ENCODE data around the gene RHOU. TPM values are rescaled to one million over a fixed set of nuclear protein-coding genes. Genes with fewer than 3 reads are reported as not detected.
"Not testable (repeated sequence)": the region's sequence is repeated elsewhere in the genome, so short reads cannot be mapped to it uniquely, and the experiment has no call there.

RHOU gene
- total RNA-seq, 1 donor from 2014 or later: 6.1 TPM

GRCh38 chr1:228770779-228771223 is 35.5 kb downstream of the RHOU start:
- H3K4me2 ChIP-seq (ENCODE audit: low read length): no peak overlapping the region
- H3K27me3 ChIP-seq (ENCODE audit: insufficient read depth, low read length): peaks cover 6% of the 10 kb centered on the region
- H2AFZ ChIP-seq (ENCODE audit: low read depth, low read length): no peak overlapping the region
- H3K4me3 ChIP-seq (ENCODE audit: insufficient read depth, low read depth, low read length): no peak overlapping the region
- TF ChIP-seq EZH2 (IDR thresholded peaks at IDR 0.05; ENCODE audit: insufficient read depth, low read length): no peak
- TF ChIP-seq CTCF (IDR thresholded peaks at IDR 0.05; ENCODE audit: insufficient read depth, low read depth, low read length): no peak
- Mint-ChIP-seq H3K27ac (ENCODE audit: unreplicated experiment) (no peak overlapping the region), H3K4me3 (ENCODE audit: unreplicated experiment) (no peak overlapping the region), H3K9me3 (ENCODE audit: unreplicated experiment) (peaks cover 2% of the 10 kb centered on the region), H3K4me1 (ENCODE audit: low read depth, unreplicated experiment) (peaks cover 7% of the 10 kb centered on the region), H3K36me3 (ENCODE audit: low read depth, unreplicated experiment) (no peaks in the 10 kb centered on the region), H3K27me3 (ENCODE audit: low read depth, unreplicated experiment) (peaks cover 31% of the 10 kb centered on the region)
- no peaks in the 10 kb centered on the region for H3K79me2 ChIP-seq (ENCODE audit: insufficient read depth, low read length)
- no peak for DNase-seq (ENCODE audit: low read depth)
- no peak overlapping the region for H3K27ac ChIP-seq (ENCODE audit: low read depth, low read length)
- H4K20me1 ChIP-seq (ENCODE audit: insufficient read depth, low read length): no peaks in the 10 kb centered on the region
- H3K36me3 ChIP-seq (ENCODE audit: insufficient read depth, low read length): no peaks in the 10 kb centered on the region
- H3K9me3 ChIP-seq (ENCODE audit: insufficient read depth, low read depth, low read length): no peaks in the 10 kb centered on the region
- H3K4me1 ChIP-seq (ENCODE audit: insufficient read depth, low read length): no peaks in the 10 kb centered on the region
- FAIRE-seq: no peak
- H3K9ac ChIP-seq (ENCODE audit: low read length): no peak overlapping the region

GRCh38 chr1:228772516-228773212 is 37.4 kb downstream of the RHOU start:
- Histone ChIP-seq H3K4me3 (ENCODE audit: insufficient read depth, low read depth, low read length) (no peak overlapping the region), H3K9me3 (ENCODE audit: insufficient read depth, low read depth, low read length) (no peaks in the 10 kb centered on the region), H3K36me3 (ENCODE audit: insufficient read depth, low read length) (no peaks in the 10 kb centered on the region), H3K4me2 (ENCODE audit: low read length) (no peak overlapping the region), H3K9ac (ENCODE audit: low read length) (no peak overlapping the region), H3K27me3 (ENCODE audit: insufficient read depth, low read length) (peaks cover 3% of the 10 kb centered on the region), H4K20me1 (ENCODE audit: insufficient read depth, low read length) (no peaks in the 10 kb centered on the region), H3K79me2 (ENCODE audit: insufficient read depth, low read length) (no peaks in the 10 kb centered on the region), H2AFZ (ENCODE audit: low read depth, low read length) (no peak overlapping the region), H3K4me1 (ENCODE audit: insufficient read depth, low read length) (no peaks in the 10 kb centered on the region), H3K27ac (ENCODE audit: low read depth, low read length) (no peak overlapping the region)
- FAIRE-seq: no peak
- H3K27ac Mint-ChIP-seq (ENCODE audit: unreplicated experiment): no peak overlapping the region
- peaks cover 26% of the 10 kb centered on the region for H3K27me3 Mint-ChIP-seq (ENCODE audit: low read depth, unreplicated experiment)
- peaks cover 2% of the 10 kb centered on the region for H3K9me3 Mint-ChIP-seq (ENCODE audit: unreplicated experiment)
- peaks cover 6% of the 10 kb centered on the region for H3K4me1 Mint-ChIP-seq (ENCODE audit: low read depth, unreplicated experiment)
- TF ChIP-seq EZH2 (IDR thresholded peaks at IDR 0.05; ENCODE audit: insufficient read depth, low read length) (no peak), CTCF (IDR thresholded peaks at IDR 0.05; ENCODE audit: insufficient read depth, low read depth, low read length) (no peak)
- no peak overlapping the region for H3K4me3 Mint-ChIP-seq (ENCODE audit: unreplicated experiment)
- DNase-seq (ENCODE audit: low read depth): no peak
- H3K36me3 Mint-ChIP-seq (ENCODE audit: low read depth, unreplicated experiment): no peaks in the 10 kb centered on the region

GRCh38 chr1:228775946-228776345 is 40.7 kb downstream of the RHOU start:
- DNase-seq (ENCODE audit: low read depth); FAIRE-seq; H3K4me2 ChIP-seq (ENCODE audit: low read length); H3K27ac ChIP-seq (ENCODE audit: low read depth, low read length); H3K4me1 Mint-ChIP-seq (ENCODE audit: low read depth, unreplicated experiment); H3K9me3 ChIP-seq (ENCODE audit: insufficient read depth, low read depth, low read length); H3K9ac ChIP-seq (ENCODE audit: low read length); H3K36me3 ChIP-seq (ENCODE audit: insufficient read depth, low read length); H3K4me3 ChIP-seq (ENCODE audit: insufficient read depth, low read depth, low read length); H3K4me1 ChIP-seq (ENCODE audit: insufficient read depth, low read length); H2AFZ ChIP-seq (ENCODE audit: low read depth, low read length); H4K20me1 ChIP-seq (ENCODE audit: insufficient read depth, low read length); H3K36me3 Mint-ChIP-seq (ENCODE audit: low read depth, unreplicated experiment); H3K79me2 ChIP-seq (ENCODE audit: insufficient read depth, low read length); H3K9me3 Mint-ChIP-seq (ENCODE audit: unreplicated experiment); H3K27me3 ChIP-seq (ENCODE audit: insufficient read depth, low read length); H3K4me3 Mint-ChIP-seq (ENCODE audit: unreplicated experiment); H3K27ac Mint-ChIP-seq (ENCODE audit: unreplicated experiment): not testable (repeated sequence)
- peaks cover 20% of the 10 kb centered on the region for H3K27me3 Mint-ChIP-seq (ENCODE audit: low read depth, unreplicated experiment)

Measured in astrocyte (in vitro differentiated cells and primary cell).